Type B pancreatic cell (in vitro differentiated cells): ENCODE measurements around the gene FRMD4A. TPM values are rescaled to one million over a fixed set of nuclear protein-coding genes. Genes with fewer than 3 reads are reported as not detected.

Experiments used
- DNase-seq: peaks from one replicate; pipeline ENCODE4 v3.0.0; 2021; ENCODE audit warnings: mixed read lengths; ENCODE audit not compliant: unreplicated experiment; ENCODE audit errors: extremely low spot score
- H3K27ac Mint-ChIP-seq: 2 replicates; pipeline ENCODE4 v1.8.0; 2021; ENCODE audit warnings: mild to moderate bottlenecking, mixed read lengths
- H3K27me3 Mint-ChIP-seq: 2 replicates; pipeline ENCODE4 v1.8.0; 2021; ENCODE audit warnings: mixed read lengths
- H3K36me3 Mint-ChIP-seq: 2 replicates; pipeline ENCODE4 v1.8.0; 2021; ENCODE audit warnings: mixed read lengths
- H3K4me1 Mint-ChIP-seq: one replicate; pipeline ENCODE4 v1.8.0; 2021; ENCODE audit warnings: mixed read lengths; ENCODE audit not compliant: unreplicated experiment
- H3K4me3 Mint-ChIP-seq: 2 replicates; pipeline ENCODE4 v1.8.0; 2021; ENCODE audit warnings: mild to moderate bottlenecking, mixed read lengths
- H3K9me3 Mint-ChIP-seq: 2 replicates; pipeline ENCODE4 v1.8.0; 2021; ENCODE audit warnings: mixed read lengths
- CTCF ChIP-seq: fragments of 200-600 bp; sonication (generic); conservative IDR thresholded peaks from 2 replicates; pipeline ENCODE4 v1.5.0; 2021; ENCODE audit warnings: antibody characterized with exemption, mild to moderate bottlenecking
- total RNA-seq: library from RNA; stranded (reverse); gene quantifications from 2 replicates; pipeline ENCODE4 v1.2.1, GENCODE V29; 2021; ENCODE audit warnings: low replicate concordance

FRMD4A gene
- total RNA-seq, 1 donor from 2014 or later, result 88.9 TPM

- no peaks in the 10 kb centered on the region for H3K36me3 Mint-ChIP-seq
- peaks cover 13% of the 10 kb centered on the region for H3K27me3 Mint-ChIP-seq
- peaks cover 5% of the 10 kb centered on the region for H3K4me1 Mint-ChIP-seq
- no peaks in the 10 kb centered on the region for H3K9me3 Mint-ChIP-seq
- TF ChIP-seq CTCF, result no peak
- no peak overlapping the region for H3K27ac Mint-ChIP-seq
- no peak overlapping the region for H3K4me3 Mint-ChIP-seq
- DNase-seq, result no peak
These were observed 9.5 kb upstream of the FRMD4A start for GRCh38 chr10:14340051-14340744.

GRCh38 chr10:14336736-14337135, 6.0 kb upstream of the FRMD4A start:
- no peak for TF ChIP-seq CTCF
- no peaks in the 10 kb centered on the region for H3K36me3 Mint-ChIP-seq
- no peak for DNase-seq
- H3K4me1 Mint-ChIP-seq, result peaks cover 5% of the 10 kb centered on the region
- no peaks in the 10 kb centered on the region for H3K9me3 Mint-ChIP-seq
- H3K4me3 Mint-ChIP-seq, result no peak overlapping the region
- no peak overlapping the region for H3K27ac Mint-ChIP-seq
- H3K27me3 Mint-ChIP-seq, result peaks cover 13% of the 10 kb centered on the region

GRCh38 chr10:14334771-14335170, 4.0 kb upstream of the FRMD4A start:
- H3K9me3 Mint-ChIP-seq, result no peaks in the 10 kb centered on the region
- H3K36me3 Mint-ChIP-seq, result no peaks in the 10 kb centered on the region
- H3K27ac Mint-ChIP-seq, result no peak overlapping the region
- H3K4me3 Mint-ChIP-seq, result no peak overlapping the region
- no peak for TF ChIP-seq CTCF
- no peak for DNase-seq
- peaks cover 27% of the 10 kb centered on the region for H3K27me3 Mint-ChIP-seq
- peaks cover 20% of the 10 kb centered on the region for H3K4me1 Mint-ChIP-seq

GRCh38 chr10:14333606-14334005, 2.9 kb upstream of the FRMD4A start:
- TF ChIP-seq CTCF, result no peak
- no peaks in the 10 kb centered on the region for H3K9me3 Mint-ChIP-seq
- H3K4me1 Mint-ChIP-seq, result peaks cover 18% of the 10 kb centered on the region
- no peak overlapping the region for H3K27ac Mint-ChIP-seq
- no peak overlapping the region for H3K4me3 Mint-ChIP-seq
- no peak for DNase-seq
- peaks cover 25% of the 10 kb centered on the region for H3K27me3 Mint-ChIP-seq
- no peaks in the 10 kb centered on the region for H3K36me3 Mint-ChIP-seq

- no peak for TF ChIP-seq CTCF
- H3K36me3 Mint-ChIP-seq, result no peaks in the 10 kb centered on the region
These were observed 2.2 kb upstream of the FRMD4A start for GRCh38 chr10:14332903-14333302.

More at GRCh38 chr10:14332903-14333302, 2.2 kb upstream of the FRMD4A start:
- Mint-ChIP-seq H3K4me1 (peaks cover 17% of the 10 kb centered on the region), H3K4me3 (no peak overlapping the region), H3K27me3 (peaks cover 22% of the 10 kb centered on the region), H3K9me3 (no peaks in the 10 kb centered on the region), H3K27ac (no peak overlapping the region)
- DNase-seq, result no peak
